GM12878 (cell line): ENCODE measurements around the gene LRIT2. TPM values are rescaled to one million over a fixed set of nuclear protein-coding genes. Genes with fewer than 3 reads are reported as not detected.

Experiments
- ATAC-seq: fragments of 200-7000 bp; cut with Tn5 transposase; 3 replicates; pipeline ENCODE4 v1.9.1; 2020; ENCODE audit warnings: mild to moderate bottlenecking, moderate library complexity
- BruUV-seq: library from RNA; stranded (reverse); fragments of 400-500 nt; replicated peaks from 2 replicates; lab custom pipeline; 2021; lab: Mats Ljungman, UMichigan
- CTCF ChIA-PET: fragments of 300-600 bp; sonication (Branson Sonifier 250); formaldehyde crosslinking; extraction: SDS; loops from one replicate; lab custom pipeline; 2021; ENCODE audit warnings: inconsistent platforms; lab: Yijun Ruan, JAX
- POLR2A ChIA-PET: fragments of 350-600 bp; formaldehyde crosslinking; extraction: SDS; loops from one replicate; lab custom pipeline; 2021; ENCODE audit warnings: inconsistent platforms; lab: Charles Lee
- RAD21 ChIA-PET: fragments of 300-600 bp; sonication (Branson Sonifier 250); formaldehyde crosslinking; loops from one replicate; lab custom pipeline; 2023; ENCODE audit warnings: antibody characterized with exemption; ENCODE audit not compliant: unreplicated experiment; lab: Charles Lee
- SMC1A ChIA-PET: fragments of 300-600 bp; sonication (Branson Sonifier 250); formaldehyde crosslinking; loops from one replicate; lab custom pipeline; 2023; ENCODE audit not compliant: unreplicated experiment, uncharacterized antibody; lab: Charles Lee
- DNase-seq: peaks from one replicate; pipeline ENCODE4 v3.0.0-alpha.2; 2011; ENCODE audit warnings: low read depth, low spot score
- FAIRE-seq: peaks from 3 replicates; lab custom pipeline; 2011; peaks lifted over from hg19 to GRCh38; lab: Jason Lieb, UNC
- H2AFZ ChIP-seq: 2 replicates; pipeline ENCODE4 v1.6.0; 2011; ENCODE audit warnings: low read depth, low read length, control low read depth; ENCODE audit not compliant: control insufficient read depth
- H3K27ac ChIP-seq: 2 replicates; pipeline ENCODE4 v1.5.1; 2011; ENCODE audit warnings: control low read depth; ENCODE audit not compliant: control insufficient read depth, insufficient read depth
- H3K27me3 ChIP-seq, 2 experiments: replicated peaks in 1 of 2; 2 replicates each; pipeline versions ENCODE4 v1.6.0 to v1.6.1; 2011; ENCODE audit warnings: low read length in 1 of 2; ENCODE audit not compliant: control insufficient read depth in 2 of 2, insufficient read depth in 2 of 2
- H3K36me3 ChIP-seq, 2 experiments: 2 replicates each; pipeline ENCODE4 v1.5.1; 2011; ENCODE audit warnings: low read length in 1 of 2; ENCODE audit not compliant: control insufficient read depth in 2 of 2, insufficient read depth in 2 of 2
- H3K4me1 ChIP-seq: 2 replicates; pipeline ENCODE4 v1.6.1; 2011; ENCODE audit warnings: mild to moderate bottlenecking, low read length, moderate library complexity, mixed read lengths; ENCODE audit not compliant: control insufficient read depth, insufficient read depth
- H3K4me2 ChIP-seq: 2 replicates; pipeline ENCODE4 v1.6.0; 2011; ENCODE audit warnings: control low read depth; ENCODE audit not compliant: control insufficient read depth, insufficient read depth
- H3K4me3 ChIP-seq: fragments of 200-600 bp; sonication (generic); 2 replicates; pipeline ENCODE4 v1.5.1; 2016
- H3K79me2 ChIP-seq: 2 replicates; pipeline ENCODE4 v1.6.0; 2011; ENCODE audit warnings: low read length; ENCODE audit not compliant: control insufficient read depth, insufficient read depth
- H3K9ac ChIP-seq: 2 replicates; pipeline ENCODE4 v1.8.0; 2011; ENCODE audit warnings: low read length, control low read depth, mixed read lengths; ENCODE audit not compliant: control insufficient read depth, insufficient read depth
- H3K9me3 ChIP-seq: replicated peaks from 3 replicates; pipeline ENCODE4 v1.5.1; 2011; ENCODE audit warnings: mild to moderate bottlenecking, low read length; ENCODE audit not compliant: control insufficient read depth, insufficient read depth
- H4K20me1 ChIP-seq: 2 replicates; pipeline ENCODE4 v1.6.0; 2011; ENCODE audit not compliant: control insufficient read depth, insufficient read depth
- GATAD2B ChIP-seq: fragments of 450-650 bp; conservative IDR thresholded peaks from 2 replicates; pipeline ENCODE4 v1.6.1; 2017; ENCODE audit warnings: low read depth, mild to moderate bottlenecking, moderate library complexity
- IKZF1 ChIP-seq: fragments of 450-650 bp; conservative IDR thresholded peaks from 2 replicates; pipeline ENCODE4 v1.6.1; 2017; ENCODE audit warnings: antibody characterized with exemption, mild to moderate bottlenecking
- IKZF2 ChIP-seq, 2 experiments: fragments of 450-650 bp; IDR thresholded peaks; 2 replicates each; pipeline ENCODE4 v1.6.1; 2017; ENCODE audit warnings: mild to moderate bottlenecking in 2 of 2, moderate library complexity in 2 of 2
- NR2F1 ChIP-seq: fragments of 450-650 bp; conservative IDR thresholded peaks from 2 replicates; pipeline ENCODE4 v1.6.1; 2017; ENCODE audit warnings: mild to moderate bottlenecking
- PAX5 ChIP-seq: IDR thresholded peaks from 2 replicates; pipeline ENCODE4 v1.6.1; 2011; ENCODE audit warnings: low read depth, low read length, borderline replicate concordance
- RELB ChIP-seq: fragments of 450-650 bp; IDR thresholded peaks from 2 replicates; pipeline ENCODE4 v1.6.1; 2017; ENCODE audit warnings: low read depth, mild to moderate bottlenecking, moderate library complexity
- SMC3 ChIP-seq: IDR thresholded peaks from 2 replicates; pipeline ENCODE4 v1.6.1; 2011; ENCODE audit warnings: low read length, improper control_type of control experiment, borderline replicate concordance
- WGBS: methylation state at CpG from one replicate; pipeline ENCODE4 v1.1.6; 2016; ENCODE audit warnings: low lambda C conversion rate; ENCODE audit not compliant: insufficient replicate concordance, insufficient coverage; ENCODE audit errors: missing lambda C conversion rate; 5-methylcytosine and 5-hydroxymethylcytosine counted together
- in situ Hi-C: fragments of 300-500 bp; cut with MboI; formaldehyde crosslinking; loops from 9 replicates; pipeline ENCODE4 v1.14.3; 2018; ENCODE audit warnings: mixed read lengths
- intact Hi-C: fragments of 100-400 bp; cut with micrococcal nuclease; formaldehyde crosslinking; loops from one replicate; pipeline ENCODE4 v1.14.2; 2022; ENCODE audit not compliant: unreplicated experiment
- polyA plus RNA-seq, 11 experiments: library from polyadenylated mRNA; depleted of rRNA in 4 of 11; unstranded in 6 of 11; stranded (reverse) in 5 of 11; fragments of >200 nt; fragmentation: Nextera tagmentation in 4 of 11; fragmentation: Illumina TruSeq in 1 of 11; extraction: Ambion mirVana in 4 of 11; extraction: Trizol in 1 of 11; gene quantifications; 1 replicate in 1 of 11; 2 replicates in 10 of 11; pipeline versions ENCODE4 v1.2.1 to v1.2.3, GENCODE V29; 2011 to 2016; ENCODE audit warnings: inconsistent platforms in 2 of 11, missing spikeins in 2 of 11, low read depth in 1 of 11
- total RNA-seq, 4 experiments: library from RNA; depleted of rRNA in 3 of 4; stranded (reverse); fragments of >200 nt in 3 of 4; fragmentation: Illumina TruSeq in 1 of 4; extraction: Trizol in 1 of 4; gene quantifications; 2 replicates each; pipeline versions ENCODE4 v1.2.1 to v1.2.3, GENCODE V29; 2013 to 2021

Gene LRIT2
- total and polyA plus RNA-seq, 10 of the 15 experiments (the other 5 are each of a cell fraction or from before 2014, with no cell fraction given) = not detected

- FAIRE-seq = no peak
- Histone ChIP-seq H3K4me1 (peaks cover 3% of the 10 kb centered on the region), H3K79me2 (no peaks in the 10 kb centered on the region), H3K4me2 (no peak overlapping the region), H3K4me3 (no peak overlapping the region), H3K27me3 (peaks cover 18 to 25% of the 10 kb centered on the region in 2 experiments), H3K9me3 (no peaks in the 10 kb centered on the region), H3K36me3 (no peaks in the 10 kb centered on the region), H4K20me1 (peaks cover 2% of the 10 kb centered on the region; the same call in 1 of the 2 replicates), H3K9ac (no peak overlapping the region), H2AFZ (no peak overlapping the region), H3K27ac (no peak overlapping the region)
- CTCF ChIA-PET = interaction anchor here (1.2 to 28.3 kb wide), 2 partner anchors 18 to 39 kb away, joined by 3 to 788 read pairs; no protein-coding TSS in a partner anchor
- POLR2A ChIA-PET = no interaction called here
- intact Hi-C loops (no loop called here), in situ Hi-C loops (loop anchor here (5.0 kb wide), 1 partner anchor 35 kb away; no protein-coding TSS in a partner anchor)
- DNase-seq = no peak
- RAD21 ChIA-PET = interaction anchor here (1.9 kb wide), 1 partner anchor 50 kb away, joined by 7 read pairs; no protein-coding TSS in a partner anchor
- BruUV-seq = no TSS peak
- no peak for ATAC-seq
- WGBS = 23% methylated on average over 5 of the region's 5 CpGs
- SMC1A ChIA-PET = interaction anchor here (0.7 to 15.0 kb wide), 3 partner anchors 16 to 56 kb away, joined by 3 to 155 read pairs (median 3); no protein-coding TSS in a partner anchor
- TF ChIP-seq GATAD2B (no peak), SMC3 (no peak), IKZF2 (IDR thresholded peaks at IDR 0.05) (no peak), PAX5 (no peak), NR2F1 (no peak), RELB (no peak), IKZF1 (no peak)
These were observed 27.7 kb downstream of the LRIT2 start for GRCh38 chr10:84197643-84198042.
